OCI-LY3 (cell line): ENCODE results near the gene RIOX2.

Experiments used
- H2AFZ ChIP-seq: fragments of 200-600, 300-600 bp; shearing (Covaris generic); 2 replicates; pipeline ENCODE4 v1.6.0; 2014; ENCODE audit warnings: antibody characterized with exemption, low read depth, low read length
- H3K27ac ChIP-seq: fragments of 200-600, 300-600 bp; sonication (generic); 2 replicates; pipeline ENCODE4 v1.5.1; 2014; ENCODE audit warnings: mild to moderate bottlenecking, low read length, moderate library complexity, mixed read lengths
- H3K27me3 ChIP-seq: fragments of 200-600, 300-600 bp; sonication (generic); 2 replicates; pipeline ENCODE4 v1.6.1; 2014; ENCODE audit warnings: low read depth, low read length, mixed read lengths
- H3K36me3 ChIP-seq: fragments of 200-600, 300-600 bp; sonication (generic); replicated peaks from 2 replicates; pipeline ENCODE3; 2014; ENCODE audit warnings: low read depth, low read length, mixed read lengths
- H3K4me1 ChIP-seq: fragments of 300-600, 200-600 bp; sonication (generic); 2 replicates; pipeline ENCODE4 v1.6.1; 2014; ENCODE audit warnings: low read length, mixed read lengths
- H3K4me2 ChIP-seq: fragments of 200-600, 300-600 bp; sonication (generic); 2 replicates; pipeline ENCODE4 v1.6.1; 2014; ENCODE audit warnings: low read length, mixed read lengths
- H3K4me3 ChIP-seq: fragments of 300-600, 200-600 bp; sonication (generic); 2 replicates; pipeline ENCODE4 v1.5.1; 2014; ENCODE audit warnings: antibody characterized with exemption, mild to moderate bottlenecking, low read length, moderate library complexity
- H3K79me2 ChIP-seq: fragments of 300-600, 200-600 bp; shearing (Covaris generic); 2 replicates; pipeline ENCODE4 v1.6.1; 2014; ENCODE audit warnings: mild to moderate bottlenecking, low read length, mixed read lengths
- H3K9ac ChIP-seq: fragments of 300-600, 200-600 bp; shearing (Covaris generic); 2 replicates; pipeline ENCODE4 v1.6.0; 2014; ENCODE audit warnings: mild to moderate bottlenecking, low read length, moderate library complexity
- H3K9me3 ChIP-seq: fragments of 200-600, 300-600 bp; shearing (Covaris generic); 2 replicates; pipeline ENCODE4 v1.6.1; 2014; ENCODE audit warnings: low read length, mixed read lengths; ENCODE audit not compliant: insufficient read depth
- H4K20me1 ChIP-seq: fragments of 200-600, 300-600 bp; sonication (generic); 2 replicates; pipeline ENCODE4 v1.6.1; 2016; ENCODE audit warnings: low read length, mixed read lengths; ENCODE audit not compliant: insufficient read depth
- CTCF ChIP-seq: fragments of 200-600, 300-600 bp; sonication (generic); IDR thresholded peaks from 2 replicates; pipeline ENCODE4 v1.5.1; 2014; ENCODE audit warnings: antibody characterized with exemption, low read length, low read depth
- EZH2phosphoT487 ChIP-seq: fragments of 200-600 bp; shearing (Covaris generic); IDR thresholded peaks from 2 replicates; pipeline ENCODE4 v1.6.1; 2018; ENCODE audit warnings: antibody characterized with exemption, mixed run types, low read depth

The RIOX2 gene

GRCh38 chr3:98002717-98003116 is 30.5 kb upstream of the RIOX2 start:
- Histone ChIP-seq H3K9me3 (no peaks in the 10 kb centered on the region), H3K4me3 (no peak overlapping the region), H3K4me2 (no peak overlapping the region), H3K4me1 (peaks cover 22% of the 10 kb centered on the region), H3K27me3 (no peaks in the 10 kb centered on the region), H3K27ac (no peak overlapping the region), H2AFZ (no peak overlapping the region), H4K20me1 (no peaks in the 10 kb centered on the region), H3K79me2 (no peaks in the 10 kb centered on the region), H3K9ac (no peak overlapping the region), H3K36me3 (no peaks in the 10 kb centered on the region)
- TF ChIP-seq CTCF (no peak), EZH2phosphoT487 (no peak)

DNA sequence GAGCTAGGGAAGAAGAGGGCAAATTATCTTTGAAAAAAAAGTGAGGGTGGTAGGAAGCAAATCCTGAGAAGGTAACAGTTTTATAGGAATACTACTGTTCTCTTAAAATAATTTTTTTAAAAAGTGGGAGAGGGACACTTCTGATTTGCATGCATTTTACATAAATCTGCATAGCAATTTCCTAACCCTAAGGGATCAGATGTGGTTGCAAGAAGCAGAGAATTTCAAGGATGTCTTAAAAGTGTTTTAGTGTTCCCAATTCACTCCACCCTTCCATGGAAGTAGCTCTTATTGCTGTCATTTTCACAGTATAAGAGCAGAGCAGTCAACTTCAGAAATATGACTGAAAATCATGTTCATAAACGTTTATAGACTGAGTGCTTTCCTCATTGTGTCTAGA is 27.8 kb upstream of the RIOX2 start:
- Histone ChIP-seq H4K20me1 (no peaks in the 10 kb centered on the region), H3K4me1 (peaks cover 21% of the 10 kb centered on the region), H3K9ac (no peak overlapping the region), H3K4me3 (no peak overlapping the region), H3K27ac (no peak overlapping the region), H3K9me3 (no peaks in the 10 kb centered on the region), H3K36me3 (no peaks in the 10 kb centered on the region), H2AFZ (no peak overlapping the region), H3K27me3 (no peaks in the 10 kb centered on the region), H3K4me2 (no peak overlapping the region), H3K79me2 (no peaks in the 10 kb centered on the region)
- TF ChIP-seq EZH2phosphoT487 (no peak), CTCF (no peak)

GRCh38 chr3:97999103-97999502 is 26.9 kb upstream of the RIOX2 start:
- H4K20me1 ChIP-seq: no peaks in the 10 kb centered on the region

GRCh38 chr3:97996988-97997387 is 24.8 kb upstream of the RIOX2 start:
- no peak overlapping the region; the same call in 1 of the 2 replicates for H2AFZ ChIP-seq
- no peak for TF ChIP-seq CTCF
- TF ChIP-seq EZH2phosphoT487: no peak
- no peak overlapping the region for H3K9ac ChIP-seq
- H4K20me1 ChIP-seq: no peaks in the 10 kb centered on the region
- no peaks in the 10 kb centered on the region for H3K79me2 ChIP-seq
- H3K4me1 ChIP-seq: no peaks in the 10 kb centered on the region
- no peaks in the 10 kb centered on the region for H3K36me3 ChIP-seq
- H3K4me3 ChIP-seq: no peak overlapping the region
- no peaks in the 10 kb centered on the region for H3K27me3 ChIP-seq
- H3K27ac ChIP-seq: no peak overlapping the region
- no peaks in the 10 kb centered on the region for H3K9me3 ChIP-seq
- H3K4me2 ChIP-seq: no peak overlapping the region

More at GRCh38 chr3:97999103-97999502, 26.9 kb upstream of the RIOX2 start:
- Histone ChIP-seq H3K4me1 (peaks cover 12% of the 10 kb centered on the region), H3K27me3 (no peaks in the 10 kb centered on the region), H3K9me3 (no peaks in the 10 kb centered on the region), H3K27ac (no peak overlapping the region), H3K9ac (no peak overlapping the region), H3K79me2 (no peaks in the 10 kb centered on the region), H3K4me2 (no peak overlapping the region), H2AFZ (no peak overlapping the region), H3K36me3 (no peaks in the 10 kb centered on the region), H3K4me3 (no peak overlapping the region)
- TF ChIP-seq EZH2phosphoT487 (no peak), CTCF (no peak)
